GM19025 (cell line): ENCODE measurements around the gene GNAZ.
"Not testable (repeated sequence)": the region's sequence is repeated elsewhere in the genome, so short reads cannot be mapped to it uniquely, and the experiment has no call there.

Experiments
- ATAC-seq: cut with Tn5 transposase; IDR thresholded peaks from one replicate; pipeline ENCODE4 v1.9.1; 2021; ENCODE audit warnings: mild to moderate bottlenecking, low read depth, moderate library complexity; ENCODE audit not compliant: unreplicated experiment

GNAZ gene

DNA sequence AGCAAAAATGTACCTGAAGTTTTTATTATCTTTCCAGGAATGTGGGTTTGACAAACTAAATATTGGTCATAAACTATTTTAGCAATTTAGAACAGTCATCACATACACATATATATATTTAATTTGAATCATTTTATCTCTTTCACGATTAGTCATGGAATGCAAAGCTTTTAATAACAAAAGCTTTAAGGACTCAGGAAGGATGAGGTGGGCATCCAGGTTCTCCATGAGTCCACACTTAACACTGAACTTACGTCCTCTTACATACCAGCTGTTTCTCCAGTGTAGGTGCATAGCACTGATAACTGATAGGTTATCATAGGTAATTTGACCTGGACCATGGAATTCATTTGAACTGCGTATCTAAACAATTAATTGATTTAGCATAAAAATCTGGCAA, 28.1 kb upstream of the GNAZ start:
- no peak for ATAC-seq

DNA sequence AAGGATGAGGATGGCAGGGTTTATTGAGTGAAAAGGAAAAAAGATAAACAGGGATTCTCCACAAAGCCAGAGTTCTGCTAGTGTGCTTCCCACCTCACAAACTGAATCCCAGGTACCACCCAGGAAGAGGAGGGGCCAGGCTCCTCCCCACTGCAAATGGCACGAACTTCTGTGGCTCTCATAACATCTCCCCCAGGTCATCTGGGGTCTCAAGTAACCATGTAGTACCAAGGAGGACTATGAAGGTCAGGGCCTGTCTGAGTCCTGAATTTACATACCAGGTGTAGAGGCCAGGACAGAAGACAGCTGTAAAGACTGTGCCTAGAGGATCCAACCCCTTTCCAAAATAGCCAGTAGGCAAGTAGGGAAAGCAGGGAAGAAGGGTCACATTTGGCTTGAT, 25.7 kb upstream of the GNAZ start:
- ATAC-seq, result no peak

DNA sequence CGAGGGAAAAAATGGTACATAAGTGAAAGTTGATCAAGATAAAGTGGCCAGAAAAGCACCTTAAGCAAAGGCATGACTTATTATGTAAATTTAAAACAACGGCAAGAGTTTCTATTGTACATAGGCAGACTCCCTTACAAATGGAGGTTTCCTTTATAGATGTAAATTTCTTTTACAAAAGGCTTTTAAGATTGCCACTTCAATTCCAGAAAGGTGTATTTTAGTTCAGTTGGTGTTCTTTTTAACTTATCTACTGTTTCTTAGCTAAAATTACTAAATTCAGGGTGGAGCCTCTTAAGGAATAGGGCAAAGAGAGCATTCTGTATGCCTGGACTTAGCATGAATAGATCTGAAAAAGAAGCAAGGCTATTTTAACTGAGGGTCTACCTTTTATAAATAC, 24.9 kb upstream of the GNAZ start:
- no peak for ATAC-seq

DNA sequence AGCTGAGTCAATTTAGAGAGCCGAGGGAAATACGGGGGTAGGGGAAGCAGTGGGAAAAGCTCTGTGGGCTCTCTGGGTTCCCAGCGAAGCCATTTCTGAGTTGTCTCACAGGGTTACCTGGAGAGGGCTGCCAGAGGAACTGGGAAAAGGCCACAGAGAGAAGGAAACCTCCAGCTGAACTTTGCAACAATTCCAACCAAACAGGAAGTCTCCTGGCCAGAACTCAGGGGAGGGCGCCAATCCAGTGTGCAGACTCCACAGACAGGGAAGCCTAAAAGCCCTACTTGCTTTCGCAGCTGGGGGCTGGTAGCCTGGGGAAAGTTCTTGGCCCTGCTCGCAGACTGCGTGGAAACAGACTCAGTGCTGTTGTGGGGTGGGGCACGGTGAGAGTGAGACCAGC, 23.1 kb upstream of the GNAZ start:
- no peak for ATAC-seq

DNA sequence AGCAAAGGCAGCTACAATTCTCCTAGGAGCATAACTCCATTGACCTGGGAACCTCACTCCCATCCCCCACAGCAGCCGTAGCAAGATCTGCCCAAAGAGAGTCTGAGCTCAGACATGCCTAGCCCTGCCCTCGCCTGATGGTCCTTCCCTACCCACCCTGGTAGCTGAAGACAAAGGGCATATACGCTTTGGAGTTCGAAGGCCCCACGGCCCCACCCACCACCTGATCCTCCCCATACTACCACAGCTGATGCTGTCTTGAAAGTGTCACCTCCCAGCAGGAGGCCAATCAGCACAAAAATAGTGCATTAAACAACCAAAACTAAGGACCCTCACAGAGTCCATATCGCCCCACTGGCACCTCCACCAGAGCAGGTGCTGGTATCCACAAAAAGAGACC, 22.6 kb upstream of the GNAZ start:
- no peak for ATAC-seq

DNA sequence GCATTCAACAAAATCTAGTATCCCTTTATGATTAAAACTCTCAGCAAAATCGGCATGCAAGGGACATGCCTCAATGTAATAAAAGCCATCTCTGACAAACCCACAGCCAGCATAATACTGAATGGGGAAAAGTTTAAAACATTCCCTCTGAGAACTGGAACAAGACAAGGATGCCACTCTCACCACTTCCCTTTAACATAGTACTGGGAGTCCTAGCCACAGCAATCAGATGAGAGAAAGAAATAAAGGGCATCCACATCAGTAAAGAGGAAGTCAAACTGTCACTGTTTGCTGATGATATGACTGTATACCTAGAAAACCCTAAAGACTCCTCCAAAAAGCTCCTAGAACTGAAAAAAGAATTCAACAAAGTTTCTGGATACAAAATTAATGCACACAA, 19.8 kb upstream of the GNAZ start:
- ATAC-seq, result not testable (repeated sequence)

DNA sequence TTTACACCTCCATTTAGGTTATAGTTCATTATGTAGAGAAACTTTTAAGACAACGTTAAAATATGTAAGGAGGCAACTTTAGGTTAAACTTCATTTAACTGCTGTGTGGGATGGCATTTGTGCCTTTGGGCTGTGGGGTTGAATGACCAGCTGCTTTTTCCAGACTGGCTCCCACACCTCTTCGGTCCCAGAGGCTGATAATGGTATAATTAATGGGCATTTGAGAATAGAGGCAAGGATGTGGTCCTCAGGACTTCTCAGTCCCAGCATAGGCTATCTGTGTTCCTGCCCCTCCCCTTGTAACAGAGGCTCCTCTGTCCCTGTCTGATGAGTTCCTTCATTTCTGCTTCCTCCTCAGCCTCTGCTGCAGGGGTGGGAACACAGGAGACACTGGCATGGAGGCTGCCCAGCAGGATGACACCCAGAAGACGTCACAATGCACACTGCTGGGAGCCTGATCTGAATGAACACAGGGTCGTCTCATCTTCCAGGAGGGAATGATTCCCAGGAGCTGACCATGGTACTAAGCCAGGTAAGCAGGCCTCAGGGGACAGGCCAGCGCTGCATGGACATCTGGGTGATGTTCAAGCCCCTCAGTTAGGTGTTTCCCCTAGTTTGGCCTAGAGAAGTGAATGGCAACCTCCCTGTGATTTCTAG, 17.1 kb upstream of the GNAZ start:
- no peak for ATAC-seq

DNA sequence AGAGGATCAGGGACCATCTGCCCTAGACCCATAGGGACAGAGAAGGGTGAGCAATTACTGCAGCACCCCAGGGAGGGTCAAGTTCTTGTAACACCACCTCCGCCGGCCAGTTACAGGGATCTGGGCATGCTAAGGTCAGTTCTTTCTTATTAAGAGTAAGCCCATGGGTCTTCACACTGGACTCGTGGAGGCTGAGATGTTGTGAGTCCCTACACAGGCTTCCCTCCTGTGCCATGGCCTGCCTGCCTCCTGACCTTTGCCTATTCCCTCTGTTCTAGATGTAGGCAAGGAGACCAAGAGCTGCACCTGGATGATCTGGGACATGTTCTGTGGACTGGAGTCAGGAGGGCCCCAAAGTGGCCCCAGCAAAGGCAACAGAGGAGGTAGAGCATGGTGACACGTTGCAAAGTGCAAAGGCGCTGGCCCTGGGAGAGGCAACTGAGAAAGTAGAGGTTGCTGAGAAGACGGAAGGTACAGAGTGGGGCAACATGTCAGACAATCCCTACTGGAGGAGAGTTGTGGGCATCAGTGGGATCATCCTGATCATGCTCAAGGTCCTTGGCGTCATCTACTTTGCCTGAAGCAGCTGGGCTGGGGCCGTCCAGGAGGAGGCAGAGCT, 16.3 kb upstream of the GNAZ start:
- ATAC-seq, result no peak

DNA sequence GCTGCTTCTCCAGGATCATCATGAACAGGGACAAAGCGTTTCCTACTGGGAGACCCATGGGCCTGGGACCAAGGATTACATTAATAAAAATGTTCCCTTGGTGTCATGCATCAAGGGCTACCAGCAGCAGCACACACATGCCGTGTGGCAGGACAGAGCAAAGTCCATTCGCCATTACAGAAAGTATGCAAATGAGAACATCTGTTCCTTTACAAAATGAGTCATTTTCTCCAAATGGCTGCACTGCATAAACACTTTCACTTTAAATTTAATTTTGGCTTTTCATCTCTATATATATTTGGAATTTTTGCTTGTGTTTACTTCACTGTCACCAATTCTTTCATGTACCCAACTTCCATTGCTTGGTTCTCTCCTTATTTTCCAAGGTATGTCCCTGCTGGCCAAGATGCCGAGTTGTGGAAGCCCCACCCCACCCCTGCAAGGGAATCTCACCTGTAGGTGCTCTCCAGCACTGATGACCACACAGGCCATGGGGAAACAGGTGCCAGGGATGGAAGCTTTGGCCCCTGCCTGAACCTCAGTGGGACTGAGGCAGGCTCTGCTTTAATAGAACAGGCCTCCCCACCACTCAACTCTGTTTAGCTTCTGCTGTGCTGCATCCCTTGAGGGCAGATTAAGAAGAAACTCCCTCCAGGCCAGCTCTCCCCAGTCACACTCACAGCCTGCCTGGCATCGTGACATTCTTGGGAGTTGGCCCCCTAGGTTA, 15.6 kb upstream of the GNAZ start:
- peak; percentile 77 for ATAC-seq

DNA sequence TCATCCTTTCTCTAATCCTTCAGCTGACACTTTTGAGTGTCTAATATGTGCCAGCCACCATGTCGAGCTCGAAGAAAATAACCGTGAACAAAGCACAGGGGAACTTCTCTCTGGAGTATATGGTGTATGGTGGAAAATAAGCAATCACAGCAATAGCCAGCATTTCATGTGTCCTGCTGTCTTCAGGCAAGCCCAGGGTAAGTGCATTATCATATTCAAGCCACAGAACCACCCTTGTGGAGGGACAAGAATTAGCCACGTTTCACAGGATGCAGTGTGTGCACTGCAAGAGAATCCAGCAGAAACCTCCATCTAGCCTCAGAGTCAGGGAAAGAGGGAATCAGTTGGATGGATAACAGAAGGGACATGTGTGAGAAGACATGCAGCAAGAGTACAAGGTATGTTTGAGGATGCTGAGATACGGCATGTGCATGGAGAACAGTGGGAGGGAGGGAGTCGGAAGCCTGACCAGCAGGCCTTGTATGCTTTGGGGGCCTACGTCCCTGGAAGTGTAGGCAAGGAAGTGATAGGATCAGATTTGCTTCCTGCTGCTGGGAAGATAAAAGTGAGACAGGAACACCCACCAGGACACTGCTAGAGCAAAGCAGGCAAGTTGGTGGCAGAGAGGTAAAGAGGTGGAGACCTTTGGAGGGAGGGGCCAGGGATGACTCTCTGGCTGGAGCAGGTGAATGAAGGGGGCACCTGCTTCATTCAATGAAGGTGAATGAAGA, 14.7 kb upstream of the GNAZ start:
- no peak for ATAC-seq

DNA sequence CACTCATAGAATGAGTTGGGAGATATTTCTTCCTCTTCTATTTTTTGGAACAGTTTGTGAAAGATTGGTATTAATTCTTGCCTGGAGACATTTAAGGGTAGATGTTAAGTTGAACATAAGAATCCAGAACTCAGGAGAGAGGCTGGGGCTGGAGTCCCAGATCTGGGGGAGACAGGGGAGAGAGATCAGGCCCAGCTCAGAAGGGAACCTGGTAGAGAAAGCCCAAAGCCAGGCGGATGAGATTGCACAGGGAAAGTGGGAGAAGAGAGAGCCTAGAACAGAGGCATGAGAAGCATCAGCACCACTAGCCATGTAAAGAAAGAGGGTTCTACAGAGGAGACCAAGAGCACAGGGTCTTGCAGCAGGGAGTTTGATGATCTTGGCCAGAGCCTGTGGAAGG, 13.0 kb upstream of the GNAZ start:
- no peak for ATAC-seq

DNA sequence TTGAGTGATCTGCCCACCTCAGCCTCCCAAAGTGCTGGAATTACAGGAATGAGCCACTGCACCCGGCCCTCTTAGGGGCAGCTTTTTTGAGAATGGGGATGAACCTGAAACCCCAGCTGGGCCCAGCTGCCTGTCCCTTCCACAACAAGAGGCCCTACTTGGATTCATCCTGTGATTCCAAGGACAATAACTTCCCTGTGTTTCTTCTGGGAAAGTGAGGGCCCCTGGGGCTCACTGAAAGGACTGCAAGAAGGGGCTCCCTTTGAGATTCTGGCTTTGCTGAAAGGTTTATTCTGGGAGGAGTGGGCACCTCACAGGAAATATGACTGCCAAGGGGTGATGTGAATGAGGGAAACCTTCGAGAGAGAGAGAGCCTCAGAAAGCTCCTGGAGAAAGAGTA, 12.3 kb upstream of the GNAZ start:
- no peak for ATAC-seq

DNA sequence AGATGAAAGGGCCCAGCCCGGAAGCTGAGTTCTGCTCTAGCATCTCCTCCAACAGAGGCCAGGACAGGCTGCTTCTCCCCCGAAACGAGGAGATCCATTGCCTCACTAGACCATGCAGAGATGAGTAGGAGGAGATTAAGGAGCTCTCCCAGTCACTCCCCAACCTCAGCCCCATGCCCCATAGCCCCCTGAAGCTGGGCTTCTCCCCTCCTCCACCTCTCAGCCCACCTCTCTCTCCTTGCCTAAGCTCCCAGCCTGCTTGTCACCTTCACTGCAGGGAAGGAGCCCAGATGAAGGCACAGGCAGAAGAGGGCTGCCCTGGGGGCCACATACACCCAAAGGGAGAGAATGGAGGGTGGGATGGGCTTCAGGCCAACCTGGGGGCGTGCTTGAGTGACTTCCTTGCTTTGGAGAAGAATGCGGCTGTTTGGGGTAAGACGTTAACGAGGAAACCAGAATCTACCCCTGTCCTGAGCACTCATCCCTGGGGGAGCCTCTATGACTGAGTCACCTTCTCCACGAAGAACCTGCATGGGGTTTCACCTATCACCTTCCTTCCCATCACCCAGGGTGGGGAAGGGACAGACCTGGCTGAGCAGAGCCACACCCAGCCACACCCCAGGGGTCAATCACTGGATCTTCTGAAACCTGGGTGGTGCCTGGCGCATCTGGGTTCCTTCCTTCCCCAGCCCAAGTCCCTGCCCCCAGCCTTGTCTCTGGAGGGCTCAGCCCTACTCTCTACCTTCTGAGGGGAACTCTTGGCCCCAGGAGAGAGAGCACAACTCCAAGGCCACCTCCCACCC, 11.6 kb upstream of the GNAZ start:
- no peak for ATAC-seq

DNA sequence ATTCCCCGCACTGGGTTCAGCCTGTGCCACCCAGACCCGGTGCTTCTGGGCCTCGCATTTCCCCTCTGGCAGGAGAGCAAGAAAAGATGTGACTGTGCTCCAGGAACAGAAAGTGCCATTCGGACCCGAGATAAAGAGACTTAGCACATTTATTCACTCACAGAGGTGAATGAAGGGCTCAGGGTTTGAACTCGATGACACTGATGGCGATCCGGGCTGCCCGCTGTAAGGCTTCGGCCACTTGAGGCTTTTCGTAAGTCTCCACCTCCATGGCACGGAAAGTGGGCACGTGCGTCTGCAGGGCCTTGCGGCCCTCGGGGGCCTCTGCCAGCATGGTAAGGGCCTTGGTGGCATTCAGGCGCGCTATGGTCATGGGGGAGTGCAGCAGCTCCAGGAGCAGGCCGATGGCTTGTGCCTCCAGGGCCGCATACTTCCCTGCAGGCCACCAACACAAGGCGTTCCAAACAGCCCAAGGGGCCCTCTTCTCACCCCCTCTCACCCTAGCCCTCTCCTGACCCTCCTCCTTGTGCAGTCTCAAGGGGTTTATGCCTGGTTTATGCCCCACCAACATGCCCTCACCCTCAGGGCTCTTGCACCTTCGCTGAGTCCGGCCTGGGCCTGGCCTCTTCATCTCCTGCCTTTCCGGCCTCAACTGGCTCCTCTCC, 10.9 kb upstream of the GNAZ start:
- no peak for ATAC-seq

DNA sequence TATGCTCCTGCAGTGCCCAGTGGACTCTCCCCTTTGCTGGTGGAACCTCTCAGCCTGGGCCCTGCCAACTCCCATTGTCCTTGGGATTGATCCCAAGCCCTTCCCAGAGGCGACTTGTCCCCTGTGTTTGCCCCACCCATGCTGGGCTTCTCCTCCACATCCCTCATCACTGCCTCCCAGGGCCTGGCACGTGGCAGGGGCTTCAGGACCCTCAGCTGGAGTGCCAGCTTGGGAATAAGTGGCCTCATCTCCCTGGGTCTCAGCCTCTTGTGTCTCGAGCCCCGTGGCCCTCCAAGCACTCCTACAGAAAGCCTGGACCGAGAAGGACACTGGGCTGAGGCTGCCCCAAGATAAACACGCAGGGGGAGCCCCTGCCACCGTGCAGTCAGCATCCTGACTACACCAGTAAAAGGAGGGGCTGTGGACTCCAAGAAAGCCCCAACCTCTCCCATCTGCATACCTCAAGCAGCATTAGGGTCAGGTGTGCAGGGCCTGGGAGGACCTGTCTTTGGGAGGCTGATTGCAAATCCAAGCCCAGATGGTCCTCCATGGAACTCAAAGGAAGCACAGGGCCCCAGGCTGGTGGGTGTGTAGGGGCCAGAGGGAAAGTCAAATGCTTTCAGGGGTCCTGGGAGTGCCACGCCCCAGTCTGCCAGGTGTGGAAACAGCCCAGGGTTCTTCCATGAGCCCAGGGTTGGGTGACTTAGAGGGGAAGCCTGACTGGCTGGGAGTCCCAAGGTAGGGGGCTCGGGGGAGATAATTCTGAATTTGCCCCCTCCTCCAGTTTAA, 9.5 kb upstream of the GNAZ start:
- ATAC-seq, result no peak

DNA sequence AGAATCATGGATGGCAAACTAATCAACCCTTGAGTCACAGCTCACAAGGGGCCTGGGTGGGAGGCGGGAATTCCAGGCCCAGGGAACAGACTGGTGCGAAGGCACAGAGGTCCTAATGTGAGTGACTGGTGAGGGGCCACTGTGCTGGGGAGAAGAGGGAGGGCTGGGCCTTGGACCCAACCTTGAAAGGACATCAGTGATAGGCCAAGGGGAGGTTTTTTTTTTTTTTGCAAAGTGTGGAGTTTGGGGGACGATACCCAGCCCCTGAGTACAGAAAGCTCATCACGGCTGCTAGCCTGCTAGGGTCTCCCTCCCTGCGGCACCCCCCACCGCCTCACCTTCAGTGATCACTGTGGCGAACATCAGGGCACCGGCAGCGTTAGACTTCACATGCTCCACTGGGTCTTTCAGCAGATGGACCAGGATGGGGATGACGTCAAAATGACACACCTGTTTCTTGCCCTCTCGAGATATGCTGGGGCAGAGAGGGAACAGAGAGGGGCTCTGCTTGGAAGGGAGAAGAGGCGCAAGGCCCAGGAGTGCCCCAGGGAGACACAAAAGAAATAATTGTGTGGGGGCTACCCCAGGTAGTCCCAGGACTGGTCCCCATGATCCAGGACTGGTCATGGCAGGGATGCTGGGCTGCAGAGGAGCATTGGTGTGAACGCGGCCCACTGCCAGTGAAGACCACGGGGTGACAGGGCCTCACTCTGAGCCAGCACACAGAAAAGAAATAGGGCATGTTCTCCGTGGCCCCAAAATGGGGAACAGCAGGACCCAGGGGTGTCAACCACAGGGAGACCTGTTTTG, 8.6 kb upstream of the GNAZ start:
- ATAC-seq, result no peak

DNA sequence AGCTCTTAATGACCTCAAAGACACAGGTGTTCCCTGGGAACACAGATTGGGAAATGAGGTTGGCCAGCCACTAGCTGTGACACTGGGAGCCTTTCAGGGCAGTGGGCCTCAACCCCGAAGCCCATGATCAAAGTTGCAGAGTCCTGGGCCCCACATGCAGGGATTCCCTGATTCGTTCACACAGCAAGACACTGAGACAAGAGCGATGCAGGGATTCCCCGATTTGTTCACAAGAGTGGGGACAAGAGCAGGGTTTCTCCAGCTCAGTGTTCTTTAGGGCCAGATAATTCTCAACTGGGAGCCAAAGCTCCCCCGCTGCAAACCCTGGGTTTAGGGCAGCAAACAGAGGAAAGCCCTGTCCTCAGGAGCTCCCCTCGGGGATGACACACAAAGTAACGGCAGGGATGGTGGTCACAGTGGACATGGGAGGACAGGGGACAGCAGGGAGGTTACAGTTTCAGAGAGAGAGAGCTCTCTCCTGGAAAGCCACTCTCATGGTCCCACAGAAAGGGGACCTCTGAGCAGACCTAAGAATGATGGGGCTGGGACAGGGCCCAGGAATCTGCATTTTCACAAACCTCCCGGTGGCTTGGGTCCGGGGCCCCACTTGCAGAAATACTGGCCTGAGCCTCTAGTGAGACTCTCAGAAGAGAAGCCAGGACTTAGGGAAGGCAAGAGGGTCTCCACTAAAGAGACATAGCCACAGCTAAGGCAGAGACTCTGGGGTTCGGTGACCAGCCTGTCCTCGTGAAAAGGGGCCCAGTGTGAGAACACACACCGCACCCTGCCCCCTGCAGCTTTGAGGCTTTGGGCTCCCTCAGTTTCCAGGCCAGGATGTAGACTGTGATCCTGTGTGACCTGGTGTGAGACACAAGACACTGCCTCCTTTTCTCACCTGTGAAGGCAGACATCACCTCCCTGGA, 7.4 kb upstream of the GNAZ start:
- no peak for ATAC-seq
